Measurements from ENCODE around the gene SIK2. TPM values are rescaled to one million over a fixed set of nuclear protein-coding genes. Genes with fewer than 3 reads are reported as not detected.
A peak's percentile ranks its signal among the peaks of the same experiment; 100 is the strongest.
"Not testable (repeated sequence)": the region's sequence is repeated elsewhere in the genome, so short reads cannot be mapped to it uniquely, and the experiment has no call there.

The SIK2 gene
- total RNA-seq, 1 donor from 2014 or later = 13.8 TPM

- no peak for DNase-seq (ENCODE audit: extremely low read depth, low read depth, low spot score)
Measured at GRCh38 chr11:111694851-111695250, 92.6 kb downstream of the SIK2 start.

- DNase-seq (ENCODE audit: extremely low read depth, low read depth, low spot score) = no peak
Measured at GRCh38 chr11:111696556-111696955, 94.3 kb downstream of the SIK2 start.

GRCh38 chr11:111697933-111698371 lies 95.7 kb downstream of the SIK2 start:
- DNase-seq (ENCODE audit: extremely low read depth, low read depth, low spot score) = no peak

- no peak for DNase-seq (ENCODE audit: extremely low read depth, low read depth, low spot score)
Measured at GRCh38 chr11:111698852-111699559, 96.8 kb downstream of the SIK2 start.

GRCh38 chr11:111699579-111700156 lies 97.4 kb downstream of the SIK2 start:
- no peak for DNase-seq (ENCODE audit: extremely low read depth, low read depth, low spot score)

GRCh38 chr11:111700162-111700561 lies 97.9 kb downstream of the SIK2 start:
- no peak for DNase-seq (ENCODE audit: extremely low read depth, low read depth, low spot score)

GRCh38 chr11:111702623-111703022 lies 100.4 kb downstream of the SIK2 start:
- DNase-seq (ENCODE audit: extremely low read depth, low read depth, low spot score) = no peak

GRCh38 chr11:111703576-111703975 lies 101.3 kb downstream of the SIK2 start:
- DNase-seq (ENCODE audit: extremely low read depth, low read depth, low spot score) = no peak

- DNase-seq (ENCODE audit: extremely low read depth, low read depth, low spot score) = peak; percentile 71
Measured at GRCh38 chr11:111707039-111707690, 104.9 kb downstream of the SIK2 start.

- DNase-seq (ENCODE audit: extremely low read depth, low read depth, low spot score) = no peak
Measured at GRCh38 chr11:111707691-111708067, 105.4 kb downstream of the SIK2 start.

GRCh38 chr11:111714522-111714921 lies 112.3 kb downstream of the SIK2 start:
- DNase-seq (ENCODE audit: extremely low read depth, low read depth, low spot score) = no peak

GRCh38 chr11:111715142-111715816 lies 113.0 kb downstream of the SIK2 start:
- no peak for DNase-seq (ENCODE audit: extremely low read depth, low read depth, low spot score)

GRCh38 chr11:111717660-111718059 lies 115.4 kb downstream of the SIK2 start:
- not testable (repeated sequence) for DNase-seq (ENCODE audit: extremely low read depth, low read depth, low spot score)

GRCh38 chr11:111718436-111718835 lies 116.2 kb downstream of the SIK2 start:
- DNase-seq (ENCODE audit: extremely low read depth, low read depth, low spot score) = no peak

GRCh38 chr11:111718859-111719258 lies 116.6 kb downstream of the SIK2 start:
- DNase-seq (ENCODE audit: extremely low read depth, low read depth, low spot score) = no peak

GRCh38 chr11:111719379-111719778 lies 117.1 kb downstream of the SIK2 start:
- no peak for DNase-seq (ENCODE audit: extremely low read depth, low read depth, low spot score)

GRCh38 chr11:111720801-111721494 lies 118.7 kb downstream of the SIK2 start:
- no peak for DNase-seq (ENCODE audit: extremely low read depth, low read depth, low spot score)

GRCh38 chr11:111722501-111722900 lies 120.3 kb downstream of the SIK2 start:
- no peak for DNase-seq (ENCODE audit: extremely low read depth, low read depth, low spot score)

GRCh38 chr11:111723595-111723994 lies 121.3 kb downstream of the SIK2 start:
- DNase-seq (ENCODE audit: extremely low read depth, low read depth, low spot score) = no peak

GRCh38 chr11:111724615-111725129 lies 122.4 kb downstream of the SIK2 start:
- DNase-seq (ENCODE audit: extremely low read depth, low read depth, low spot score) = no peak

GRCh38 chr11:111725621-111726020 lies 123.4 kb downstream of the SIK2 start:
- DNase-seq (ENCODE audit: extremely low read depth, low read depth, low spot score) = no peak

Data from glomerular endothelial cell (primary cell).